ENCODE measurements around the gene ELMOD1. TPM values are rescaled to one million over a fixed set of nuclear protein-coding genes. Genes with fewer than 3 reads are reported as not detected.

ELMOD1 gene
- total RNA-seq, 1 experiment from 2014 or later, result 0.35 TPM

GRCh38 chr11:107669191-107669740 lies 78.3 kb downstream of the ELMOD1 start:
- no peak for DNase-seq
- Mint-ChIP-seq H3K36me3 (ENCODE audit: insufficient read depth, unreplicated experiment) (no peaks in the 10 kb centered on the region), H3K27ac (ENCODE audit: unreplicated experiment) (no peak overlapping the region), H3K27me3 (ENCODE audit: unreplicated experiment) (peaks cover 31% of the 10 kb centered on the region), H3K9me3 (ENCODE audit: low read depth, unreplicated experiment) (no peaks in the 10 kb centered on the region), H3K4me3 (ENCODE audit: low read depth, unreplicated experiment) (no peak overlapping the region), H3K4me1 (ENCODE audit: low read depth, unreplicated experiment) (no peaks in the 10 kb centered on the region)
- BruUV-seq (replicated peaks), result no TSS peak
- intact Hi-C loops (cut with micrococcal nuclease; ENCODE audit: unreplicated experiment), result no loop called here
- no peak for TF ChIP-seq CTCF (IDR thresholded peaks at IDR 0.05; ENCODE audit: unreplicated experiment)
- CTCF ChIA-PET, result interaction anchor here (0.6 to 0.9 kb wide), 3 partner anchors 11 to 1544 kb away, joined by 3 to 4 read pairs (median 3); no protein-coding TSS in a partner anchor

- CTCF ChIA-PET, result interaction anchor here (0.6 to 0.9 kb wide), 3 partner anchors 16 to 1545 kb away, joined by 3 to 4 read pairs (median 3); no protein-coding TSS in a partner anchor
- BruUV-seq (replicated peaks), result no TSS peak
- no peak for TF ChIP-seq CTCF (IDR thresholded peaks at IDR 0.05; ENCODE audit: unreplicated experiment)
These were observed 79.1 kb downstream of the ELMOD1 start for GRCh38 chr11:107669893-107670601.

DNA sequence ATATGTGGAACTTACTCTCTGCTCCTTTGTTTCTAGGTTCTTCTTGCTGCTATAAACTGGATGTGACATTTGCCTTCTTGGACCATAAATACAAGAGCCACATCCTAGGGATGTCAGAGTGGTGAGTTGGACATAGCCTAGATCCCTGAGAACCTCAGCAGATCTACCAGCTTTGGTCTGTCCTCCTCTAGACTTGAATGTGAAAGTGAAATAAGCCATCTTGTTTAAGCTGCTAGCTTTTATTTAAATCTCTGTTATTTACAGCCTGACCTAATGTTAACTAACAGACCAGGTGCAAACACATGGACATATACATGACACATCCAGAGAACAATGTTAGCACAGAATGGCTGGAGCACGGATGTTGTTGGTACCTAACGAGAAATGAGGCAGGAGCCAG lies 85.0 kb downstream of the ELMOD1 start:
- H3K4me1 Mint-ChIP-seq (ENCODE audit: low read depth, unreplicated experiment), result no peaks in the 10 kb centered on the region
- no peak for DNase-seq
- H3K27ac Mint-ChIP-seq (ENCODE audit: unreplicated experiment), result no peak overlapping the region
- no peaks in the 10 kb centered on the region for H3K27me3 Mint-ChIP-seq (ENCODE audit: unreplicated experiment)
- no peaks in the 10 kb centered on the region for H3K36me3 Mint-ChIP-seq (ENCODE audit: insufficient read depth, unreplicated experiment)
- no peak overlapping the region for H3K4me3 Mint-ChIP-seq (ENCODE audit: low read depth, unreplicated experiment)
- no peaks in the 10 kb centered on the region for H3K9me3 Mint-ChIP-seq (ENCODE audit: low read depth, unreplicated experiment)
- no TSS peak for BruUV-seq (replicated peaks)
- TF ChIP-seq CTCF (IDR thresholded peaks at IDR 0.05; ENCODE audit: unreplicated experiment), result no peak
- intact Hi-C loops (cut with micrococcal nuclease; ENCODE audit: unreplicated experiment), result no loop called here
- CTCF ChIA-PET, result no interaction called here

More at GRCh38 chr11:107669893-107670601, 79.1 kb downstream of the ELMOD1 start:
- no peak overlapping the region for H3K27ac Mint-ChIP-seq (ENCODE audit: unreplicated experiment)
- intact Hi-C loops (cut with micrococcal nuclease; ENCODE audit: unreplicated experiment), result no loop called here
- H3K9me3 Mint-ChIP-seq (ENCODE audit: low read depth, unreplicated experiment), result no peaks in the 10 kb centered on the region
- DNase-seq, result no peak
- no peak overlapping the region for H3K4me3 Mint-ChIP-seq (ENCODE audit: low read depth, unreplicated experiment)
- H3K36me3 Mint-ChIP-seq (ENCODE audit: insufficient read depth, unreplicated experiment), result no peaks in the 10 kb centered on the region
- peaks cover 23% of the 10 kb centered on the region for H3K27me3 Mint-ChIP-seq (ENCODE audit: unreplicated experiment)
- H3K4me1 Mint-ChIP-seq (ENCODE audit: low read depth, unreplicated experiment), result no peaks in the 10 kb centered on the region

DNA sequence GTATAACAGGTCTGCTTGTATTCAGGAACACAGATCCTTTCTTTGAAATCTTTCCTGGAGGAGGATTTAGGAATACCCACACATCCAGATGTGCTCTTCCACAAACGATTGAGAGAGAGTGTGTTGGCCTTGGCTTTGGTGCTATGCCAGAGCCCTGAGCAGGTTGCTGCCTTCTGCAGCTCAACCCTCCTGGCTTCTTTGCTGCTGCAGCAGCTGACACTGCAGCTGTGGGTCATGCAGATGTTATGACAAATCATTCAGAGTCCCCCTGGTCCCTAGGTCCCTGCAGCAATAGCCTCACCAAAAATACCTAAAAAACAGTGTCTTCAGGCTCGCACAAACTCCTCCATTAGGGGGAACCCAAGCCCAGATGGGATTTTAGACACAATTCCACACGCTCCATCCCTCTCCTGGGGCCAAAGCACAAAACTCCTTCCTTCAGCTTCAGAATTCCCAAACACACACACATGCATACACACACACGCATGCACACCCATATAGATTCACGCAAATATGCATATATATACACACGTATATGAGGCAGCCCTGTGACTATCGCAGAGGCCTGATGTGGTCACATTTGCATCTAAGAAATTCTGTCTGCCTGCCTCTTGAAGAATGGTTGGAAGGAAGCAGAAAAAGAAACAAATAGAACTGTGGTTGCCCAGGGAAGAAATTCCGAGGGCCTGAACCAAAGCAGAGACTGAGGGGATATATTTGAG lies 85.5 kb downstream of the ELMOD1 start:
- intact Hi-C loops (cut with micrococcal nuclease; ENCODE audit: unreplicated experiment), result no loop called here

More for the DNA sequence above, 85.5 kb downstream of the ELMOD1 start:
- H3K4me1 Mint-ChIP-seq (ENCODE audit: low read depth, unreplicated experiment), result no peaks in the 10 kb centered on the region
- no TSS peak for BruUV-seq (replicated peaks)
- H3K27ac Mint-ChIP-seq (ENCODE audit: unreplicated experiment), result no peak overlapping the region
- CTCF ChIA-PET, result no interaction called here
- DNase-seq, result no peak
- TF ChIP-seq CTCF (IDR thresholded peaks at IDR 0.05; ENCODE audit: unreplicated experiment), result no peak
- H3K27me3 Mint-ChIP-seq (ENCODE audit: unreplicated experiment), result no peaks in the 10 kb centered on the region
- no peaks in the 10 kb centered on the region for H3K36me3 Mint-ChIP-seq (ENCODE audit: insufficient read depth, unreplicated experiment)
- H3K9me3 Mint-ChIP-seq (ENCODE audit: low read depth, unreplicated experiment), result no peaks in the 10 kb centered on the region
- no peak overlapping the region for H3K4me3 Mint-ChIP-seq (ENCODE audit: low read depth, unreplicated experiment)
